DLD1 (cell line): ENCODE measurements around the gene ABO.
"Not testable (repeated sequence)": the region's sequence is repeated elsewhere in the genome, so short reads cannot be mapped to it uniquely, and the experiment has no call there.

Experiments used
- in situ Hi-C: cut with HindIII; loops from 2 replicates; pipeline ENCODE4 v1.10.0; 2017; ENCODE audit warnings: low sequenced_read_pairs

ABO gene

DNA sequence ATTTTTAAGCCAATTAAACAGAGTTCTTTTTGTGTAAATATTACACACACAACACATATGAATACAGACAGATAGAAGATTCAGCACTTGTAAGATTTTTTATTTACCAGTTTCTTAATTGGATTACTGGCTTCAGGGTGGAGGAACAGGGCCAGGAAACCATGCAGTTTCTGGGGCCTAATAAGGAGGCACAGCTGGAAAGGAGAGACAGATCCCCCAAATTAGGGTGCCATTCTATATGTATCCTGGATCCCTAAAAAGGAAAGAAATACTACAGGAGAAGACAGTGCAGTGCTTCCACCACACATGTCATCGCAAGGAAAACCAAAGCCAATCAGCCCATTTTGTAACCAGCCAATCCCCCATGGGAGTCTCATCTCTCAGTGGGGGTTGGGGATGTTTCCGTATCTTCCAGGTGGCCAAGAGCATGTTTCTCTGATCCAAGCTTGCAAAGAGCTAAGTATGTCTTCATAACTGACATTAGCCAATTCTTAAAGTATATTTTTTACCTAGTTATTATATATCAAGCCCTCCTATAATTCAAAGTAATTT is 15.8 kb upstream of the ABO start:
- in situ Hi-C loops, result no loop called here

DNA sequence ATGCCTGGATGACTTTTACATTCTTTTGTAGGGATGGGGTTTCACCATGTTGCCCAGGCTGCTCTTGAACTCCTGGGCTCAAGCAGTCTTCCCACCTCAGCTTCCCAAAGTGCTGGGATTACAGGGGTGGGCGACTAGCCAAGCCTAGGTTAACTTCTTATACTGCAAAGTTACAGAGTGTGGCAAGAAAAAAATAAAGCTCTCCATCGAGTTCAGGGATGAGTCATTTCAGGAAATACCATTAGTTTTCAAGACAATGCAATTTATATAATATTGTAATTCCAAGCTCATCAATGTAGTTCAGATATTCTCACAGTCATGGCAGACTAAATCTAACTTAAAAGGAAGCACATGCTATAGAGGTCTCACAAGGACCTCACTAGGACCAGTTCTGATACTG is 11.5 kb upstream of the ABO start:
- in situ Hi-C loops, result no loop called here

GRCh38 chr9:133285252-133285775 is 10.3 kb upstream of the ABO start:
- in situ Hi-C loops, result no loop called here

- in situ Hi-C loops, result no loop called here
Measured at GRCh38 chr9:133284362-133284761, 9.4 kb upstream of the ABO start.

GRCh38 chr9:133283255-133284032 is 8.4 kb upstream of the ABO start:
- in situ Hi-C loops, result not testable (repeated sequence)

- in situ Hi-C loops, result no loop called here
Measured at GRCh38 chr9:133282464-133283238, 7.7 kb upstream of the ABO start.

GRCh38 chr9:133280392-133280791 is 5.4 kb upstream of the ABO start:
- in situ Hi-C loops, result no loop called here

- in situ Hi-C loops, result no loop called here
Measured at GRCh38 chr9:133278161-133279114, 3.4 kb upstream of the ABO start.

DNA sequence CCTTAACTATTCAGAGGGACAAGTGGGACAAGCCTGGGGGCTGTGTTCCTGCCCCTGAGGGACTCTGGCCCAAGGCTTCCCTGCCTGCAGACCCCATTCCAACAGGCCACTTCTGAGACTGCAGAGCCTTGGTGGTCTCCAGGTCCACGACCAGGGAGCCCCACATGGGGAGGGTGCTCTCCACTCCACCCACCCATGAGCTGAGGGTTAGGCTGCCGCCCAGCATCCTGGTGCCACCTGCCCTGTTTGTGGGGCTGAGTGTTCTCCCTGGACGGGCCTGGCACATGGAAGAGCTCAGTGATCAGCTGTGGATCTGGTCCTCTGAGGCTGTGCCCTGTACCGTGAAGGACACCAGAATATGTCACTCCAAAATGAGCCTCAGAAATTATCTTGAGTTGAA is 2.5 kb upstream of the ABO start:
- in situ Hi-C loops, result no loop called here

DNA sequence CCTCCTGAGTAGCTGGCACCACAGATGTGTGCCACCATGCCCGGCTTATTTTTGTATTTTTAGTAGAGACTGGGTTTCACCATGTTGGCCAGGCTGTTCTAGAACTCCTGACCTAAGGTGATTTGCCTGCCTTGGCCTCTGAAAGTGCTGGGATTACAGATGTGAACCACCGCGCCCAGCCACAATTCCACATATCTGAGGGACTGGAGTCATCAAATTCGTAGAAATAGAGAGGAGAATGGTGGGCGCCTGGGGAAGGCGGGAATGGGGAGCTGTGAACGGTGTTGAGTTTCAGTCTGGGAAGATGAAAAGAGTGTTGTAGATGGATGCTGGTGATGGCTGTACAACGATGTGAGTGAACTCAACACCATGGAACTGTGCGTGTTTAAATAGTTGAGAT is 1.9 kb upstream of the ABO start:
- in situ Hi-C loops, result no loop called here

DNA sequence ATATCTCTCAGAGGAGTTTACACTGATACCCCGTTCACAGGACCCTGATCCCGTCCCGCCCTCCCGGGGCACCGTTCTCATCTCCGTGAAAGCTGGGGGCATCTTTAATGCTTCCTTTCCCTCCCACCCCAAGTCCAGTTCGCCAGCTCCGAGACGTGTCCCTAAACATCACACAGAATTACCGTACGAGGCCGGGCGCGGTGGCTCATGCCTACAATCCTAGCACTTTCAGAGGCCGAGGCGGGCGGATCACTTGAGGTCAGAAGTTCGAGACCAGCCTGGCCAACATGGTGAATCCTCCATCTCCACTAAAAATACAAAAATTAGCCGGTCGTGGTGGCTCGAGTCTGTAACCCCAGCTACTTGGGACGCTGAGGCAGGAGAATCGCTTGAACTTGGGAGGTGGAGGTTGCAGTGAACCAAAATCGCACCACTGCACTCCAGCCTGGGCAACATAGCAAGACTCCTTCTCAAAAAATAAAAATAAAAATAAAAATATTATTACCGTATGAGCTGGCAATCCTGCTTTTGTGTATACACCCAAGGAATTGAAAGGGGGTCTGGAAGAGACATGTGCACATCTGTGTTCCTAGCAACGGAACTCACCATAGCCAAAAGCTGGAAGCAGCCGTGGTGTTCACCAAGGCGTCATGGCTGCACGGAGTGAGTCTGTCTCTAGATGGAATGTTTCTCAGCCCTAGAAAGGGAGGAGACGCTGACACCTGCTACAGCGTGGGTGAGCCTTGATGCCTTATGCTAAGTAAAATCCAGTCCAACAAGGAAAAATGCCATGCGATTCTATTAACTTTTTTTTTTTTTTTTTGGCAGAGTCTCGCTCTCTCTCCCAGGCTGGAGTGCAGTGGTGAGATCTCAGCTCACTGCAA is 1.2 kb upstream of the ABO start:
- in situ Hi-C loops, result no loop called here

DNA sequence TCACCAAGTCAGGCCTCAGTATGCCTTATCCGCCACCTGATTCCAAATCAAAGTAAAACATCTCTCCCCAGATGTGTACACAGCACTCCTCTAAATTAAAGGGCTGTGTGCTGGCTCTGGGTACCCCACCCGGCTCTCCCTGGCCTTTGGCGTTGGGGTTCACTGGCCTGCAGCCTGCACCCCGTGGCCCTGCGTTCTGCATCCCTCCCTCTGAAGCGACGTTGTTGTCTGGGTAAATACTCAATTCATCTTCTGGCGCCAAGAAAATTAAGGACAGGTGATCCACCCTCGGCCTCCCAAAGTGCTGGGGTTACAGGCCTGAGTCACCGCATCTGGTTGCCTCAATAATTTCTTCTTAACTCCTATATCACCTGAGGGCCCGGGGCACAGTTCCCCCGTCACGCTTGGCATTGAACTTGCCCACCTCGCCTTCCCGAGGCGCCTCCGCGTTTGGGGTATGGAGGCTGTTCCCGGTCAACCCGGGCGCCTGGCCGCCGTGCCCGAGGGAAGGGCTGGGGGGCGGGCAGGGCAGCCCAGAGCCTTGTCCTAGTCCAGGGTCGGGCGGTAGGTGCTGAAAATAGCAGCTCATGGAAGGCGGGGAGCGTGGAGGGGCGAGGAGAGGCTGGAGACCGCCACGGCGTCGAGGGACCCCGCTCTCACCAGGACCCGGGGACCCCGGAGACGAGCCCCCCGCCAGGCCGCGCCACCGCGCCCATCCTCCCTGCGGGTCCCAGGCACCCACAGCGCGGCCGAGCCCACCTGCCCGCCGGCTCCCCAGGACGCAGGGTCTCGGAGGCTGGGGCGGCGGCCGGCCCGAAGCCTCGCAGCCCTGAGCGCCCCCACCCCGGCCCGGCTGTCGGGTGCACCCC is 531 bp downstream of the ABO start:
- in situ Hi-C loops, result no loop called here

DNA sequence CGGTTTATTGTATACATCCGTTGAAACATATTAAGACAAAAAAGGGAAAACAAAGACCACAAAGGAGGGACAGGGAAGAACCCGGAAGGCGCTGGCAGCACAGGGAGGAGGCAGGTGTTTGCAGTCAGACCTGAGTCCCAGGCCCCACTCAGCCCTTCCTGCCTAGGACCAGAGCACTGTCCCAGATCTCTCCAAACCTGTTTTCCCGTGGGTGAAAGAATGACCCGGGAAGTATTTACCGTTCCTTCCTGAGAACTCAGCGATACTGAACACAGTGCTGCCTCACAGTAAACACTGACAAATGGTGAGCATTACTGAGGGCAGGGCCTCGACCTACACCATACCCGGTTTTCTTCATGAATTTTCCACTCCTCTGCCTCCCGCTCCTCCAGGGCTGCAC is 1.2 kb downstream of the ABO start:
- in situ Hi-C loops, result no loop called here

DNA sequence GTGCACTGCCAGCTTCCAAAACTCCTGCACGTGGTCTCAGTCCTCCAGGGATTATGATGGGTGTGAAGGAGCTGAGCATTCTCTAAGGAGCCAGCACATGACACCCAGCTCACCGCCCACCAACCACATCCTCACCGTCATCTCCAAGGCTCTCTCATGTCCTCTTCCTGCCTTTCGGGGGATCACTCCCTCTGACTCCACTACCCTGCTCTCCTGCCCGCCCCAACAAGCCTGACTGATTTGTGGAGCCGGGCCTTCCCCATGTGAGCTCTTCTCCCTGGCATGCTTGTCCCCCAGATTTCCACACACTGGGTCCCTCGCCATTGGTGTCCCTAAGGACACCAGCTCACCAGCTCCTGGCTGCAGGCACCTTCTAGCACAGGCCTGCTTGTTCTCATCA is 1.9 kb downstream of the ABO start:
- in situ Hi-C loops, result no loop called here

DNA sequence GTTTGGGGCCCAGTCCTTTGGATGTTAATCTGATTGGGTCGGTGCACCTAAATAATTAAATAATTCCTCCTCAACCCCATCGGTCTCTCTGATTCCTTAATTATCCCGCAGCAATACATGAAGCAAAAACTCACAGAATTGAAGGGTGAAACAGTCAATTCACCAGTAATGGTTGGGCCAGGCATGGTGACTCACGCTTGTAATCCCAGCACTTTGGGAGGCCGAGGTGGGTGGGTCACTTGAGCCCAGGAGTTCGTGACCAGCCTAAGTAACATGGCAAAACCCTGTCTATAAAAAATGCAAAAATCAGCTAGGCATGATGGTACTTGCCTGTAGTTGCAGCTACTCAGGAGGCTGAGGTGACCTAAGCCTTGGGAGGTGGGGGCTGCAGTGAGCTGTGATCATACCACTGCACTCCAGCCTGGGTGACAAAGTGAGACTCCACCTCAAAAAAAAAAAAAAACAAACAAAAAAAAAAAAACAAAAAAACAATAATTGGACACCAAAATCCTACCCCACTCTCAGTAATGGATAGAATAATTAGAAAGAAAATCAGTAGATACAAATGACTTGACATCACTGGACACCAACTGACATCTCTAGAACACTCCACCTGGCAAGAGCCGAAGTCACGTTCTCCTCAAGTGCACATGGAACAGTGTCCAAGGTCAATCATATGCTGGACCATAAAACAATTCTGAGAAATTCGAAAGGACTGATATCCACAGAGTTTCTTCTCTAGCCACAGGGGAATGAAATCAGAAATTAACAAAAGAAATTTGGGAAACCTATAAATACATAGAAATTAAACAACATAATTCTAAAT is 5.3 kb downstream of the ABO start:
- in situ Hi-C loops, result no loop called here

GRCh38 chr9:133269136-133269535 is 5.9 kb downstream of the ABO start:
- in situ Hi-C loops, result not testable (repeated sequence)

DNA sequence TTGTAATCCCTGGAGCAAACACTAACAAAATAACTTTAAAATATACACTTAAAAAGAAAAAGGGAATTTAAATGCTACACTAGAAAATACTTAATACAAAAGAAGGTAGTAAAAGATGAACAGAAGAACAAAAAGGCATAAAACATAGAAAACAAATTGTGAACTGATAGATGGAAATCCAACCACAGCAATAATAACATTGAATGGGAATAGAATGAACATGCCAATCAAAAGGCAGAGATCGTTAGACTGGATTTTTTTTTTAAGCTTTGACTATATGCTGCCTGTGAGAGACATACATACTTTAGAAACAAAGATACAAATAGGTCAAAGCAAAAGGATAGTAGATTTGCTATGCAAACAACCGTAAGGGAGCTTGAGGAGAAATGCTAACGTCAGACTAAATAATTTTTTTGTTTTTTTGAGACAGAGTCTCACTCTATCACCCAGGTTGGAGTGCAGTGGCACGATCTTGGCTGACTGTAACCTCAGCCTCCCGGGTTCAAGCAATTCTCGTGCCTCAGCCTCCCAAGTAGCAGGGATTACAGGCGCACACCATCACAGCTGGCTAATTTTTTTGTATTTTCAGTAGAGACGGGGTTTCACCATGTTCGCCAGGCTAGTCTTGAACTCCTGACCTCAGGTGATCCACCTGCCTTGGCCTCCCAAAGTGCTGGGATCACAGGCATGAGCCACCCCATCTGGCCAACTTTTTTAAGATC is 6.5 kb downstream of the ABO start:
- in situ Hi-C loops, result no loop called here
